Esophagus squamous epithelium (tissue), 4 donors: ENCODE measurements around the gene OR7C1.

Source experiments
- POLR2A ChIP-seq, 4 donors: fragments of 450-650 bp; IDR thresholded peaks; one replicate each; pipeline ENCODE4 v1.6.1; 2017; ENCODE audit warnings: antibody characterized with exemption in 4 of 4, mild to moderate bottlenecking in 4 of 4, moderate library complexity in 3 of 4
- TF ChIP-seq, protein P1 (sequence below), 6 experiments: fragments of 450-650 bp in 4 of 6; fragments of 200-600 bp in 2 of 6; sonication (generic) in 2 of 6; IDR thresholded peaks; one replicate each; pipeline ENCODE4 v1.5.1; 2016 to 2019; ENCODE audit warnings: antibody characterized with exemption in 6 of 6, mild to moderate bottlenecking in 4 of 6, moderate library complexity in 4 of 6

DNA sequence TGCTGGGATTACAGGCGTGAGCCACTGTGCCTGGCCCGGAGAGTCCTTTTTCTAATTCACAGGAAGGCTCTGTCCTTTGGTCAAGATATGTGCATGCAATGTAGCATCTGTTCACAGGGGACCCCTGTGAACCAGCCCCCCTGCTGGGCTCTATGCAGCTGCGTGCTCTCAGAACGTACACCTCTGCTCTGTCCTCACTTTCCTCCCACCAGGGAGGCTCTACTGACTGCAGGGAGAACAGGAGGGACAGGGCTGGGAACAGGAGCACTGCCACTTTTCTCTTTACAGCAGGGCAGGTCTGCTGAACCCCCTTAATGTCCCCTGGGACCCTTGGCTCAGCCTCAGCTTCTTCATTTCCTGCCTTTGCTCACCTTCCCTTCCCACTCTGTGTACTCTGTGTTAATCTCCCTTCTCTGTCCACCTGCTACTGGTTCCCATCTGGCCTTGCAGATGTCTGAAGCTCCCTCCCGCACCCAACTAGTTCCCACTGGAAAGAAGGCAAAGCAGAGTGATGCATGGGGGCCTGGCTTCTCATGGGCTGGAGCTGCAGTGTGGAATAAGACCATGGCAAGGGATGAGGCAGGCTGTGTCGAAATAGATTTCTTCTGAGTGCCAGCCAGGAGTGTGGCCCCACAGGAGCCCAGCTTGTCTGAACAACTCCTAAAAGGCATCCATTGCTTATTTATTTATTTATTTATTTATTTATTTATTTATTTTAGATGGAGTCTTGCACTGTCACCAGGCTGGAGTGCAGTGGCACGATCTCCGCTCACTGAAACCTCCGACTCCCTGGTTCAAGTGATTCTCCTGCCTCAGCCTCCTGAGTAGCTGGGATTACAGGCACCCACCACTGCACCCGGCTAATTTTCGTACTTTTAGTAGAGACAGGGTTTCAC, 63.8 kb downstream of the OR7C1 start:
- TF ChIP-seq, protein P1, sequence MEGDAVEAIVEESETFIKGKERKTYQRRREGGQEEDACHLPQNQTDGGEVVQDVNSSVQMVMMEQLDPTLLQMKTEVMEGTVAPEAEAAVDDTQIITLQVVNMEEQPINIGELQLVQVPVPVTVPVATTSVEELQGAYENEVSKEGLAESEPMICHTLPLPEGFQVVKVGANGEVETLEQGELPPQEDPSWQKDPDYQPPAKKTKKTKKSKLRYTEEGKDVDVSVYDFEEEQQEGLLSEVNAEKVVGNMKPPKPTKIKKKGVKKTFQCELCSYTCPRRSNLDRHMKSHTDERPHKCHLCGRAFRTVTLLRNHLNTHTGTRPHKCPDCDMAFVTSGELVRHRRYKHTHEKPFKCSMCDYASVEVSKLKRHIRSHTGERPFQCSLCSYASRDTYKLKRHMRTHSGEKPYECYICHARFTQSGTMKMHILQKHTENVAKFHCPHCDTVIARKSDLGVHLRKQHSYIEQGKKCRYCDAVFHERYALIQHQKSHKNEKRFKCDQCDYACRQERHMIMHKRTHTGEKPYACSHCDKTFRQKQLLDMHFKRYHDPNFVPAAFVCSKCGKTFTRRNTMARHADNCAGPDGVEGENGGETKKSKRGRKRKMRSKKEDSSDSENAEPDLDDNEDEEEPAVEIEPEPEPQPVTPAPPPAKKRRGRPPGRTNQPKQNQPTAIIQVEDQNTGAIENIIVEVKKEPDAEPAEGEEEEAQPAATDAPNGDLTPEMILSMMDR (IDR thresholded peaks at IDR 0.05): no peak
- no peak for TF ChIP-seq POLR2A (IDR thresholded peaks at IDR 0.05)
